ENCODE results near the gene LCE5A.
"Not testable (repeated sequence)": the region's sequence is repeated elsewhere in the genome, so short reads cannot be mapped to it uniquely, and the experiment has no call there.

The LCE5A gene, protein sequence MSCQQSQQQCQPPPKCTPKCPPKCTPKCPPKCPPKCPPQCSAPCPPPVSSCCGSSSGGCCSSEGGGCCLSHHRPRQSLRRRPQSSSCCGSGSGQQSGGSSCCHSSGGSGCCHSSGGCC

DNA sequence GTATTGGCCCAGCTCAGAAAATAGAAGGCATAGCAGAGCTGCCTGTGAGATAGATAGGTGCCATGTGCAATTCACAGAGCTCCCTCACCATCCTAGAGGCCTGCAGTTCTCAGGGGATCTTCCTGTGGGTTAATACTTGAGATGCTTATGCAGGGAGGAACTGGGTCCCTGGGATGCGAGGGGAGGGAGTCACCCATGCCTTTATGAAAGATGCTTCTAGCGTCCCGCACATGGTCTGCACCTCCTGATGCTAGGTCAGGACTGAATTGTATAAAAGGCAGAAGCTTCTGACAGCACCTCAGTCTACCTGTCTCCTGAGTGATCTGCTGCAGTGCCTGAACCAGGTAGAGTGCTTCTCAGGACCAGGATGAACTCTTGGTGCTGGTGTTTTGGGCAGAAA lies at the start of gene LCE5A:
LCE5A (plus strand) TSS at position 301 of the 400 bp plus-strand sequence. CDS start 732 bp downstream, outside the sequence.
- DNase-seq = no peak

DNA sequence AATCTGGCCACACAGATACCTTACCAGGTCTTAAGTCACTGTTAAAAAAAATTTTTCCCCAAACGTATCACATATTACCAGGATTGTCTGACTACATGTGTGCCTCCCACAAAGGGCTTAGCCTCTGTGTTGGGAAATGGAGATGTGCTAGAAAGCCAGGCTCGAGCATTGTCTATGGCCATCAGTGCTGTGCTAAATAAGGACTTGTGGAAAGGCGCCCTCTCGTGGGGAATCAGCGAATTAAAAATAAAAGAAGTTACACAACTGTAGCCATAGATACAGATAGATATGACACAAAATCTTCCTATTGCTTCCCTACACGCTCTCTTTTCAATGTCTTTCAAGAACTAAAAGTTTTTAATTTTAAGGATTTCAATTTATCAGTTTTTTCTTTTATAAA lies 49.1 kb upstream of the LCE5A start:
- DNase-seq = peak; percentile 25

DNA sequence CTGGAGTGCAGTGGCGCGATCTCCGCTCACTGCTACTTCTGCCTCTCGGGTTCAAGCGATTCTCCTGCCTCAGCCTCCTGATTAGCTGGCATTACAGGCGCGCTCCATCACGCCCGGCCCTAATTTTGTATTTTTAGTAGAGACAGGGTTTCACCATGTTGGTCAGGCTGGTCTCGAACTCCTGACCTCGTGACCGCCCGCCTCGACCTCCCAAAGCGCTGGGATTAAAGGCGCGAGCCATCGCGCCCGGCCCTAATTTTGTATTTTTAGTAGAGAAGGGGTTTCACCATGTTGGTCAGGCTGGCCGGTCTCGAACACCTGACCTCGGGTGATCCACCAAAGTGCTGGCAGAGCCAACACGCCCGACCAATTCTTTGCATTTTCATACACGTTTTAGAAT lies 48.0 kb upstream of the LCE5A start:
- DNase-seq = no peak

DNA sequence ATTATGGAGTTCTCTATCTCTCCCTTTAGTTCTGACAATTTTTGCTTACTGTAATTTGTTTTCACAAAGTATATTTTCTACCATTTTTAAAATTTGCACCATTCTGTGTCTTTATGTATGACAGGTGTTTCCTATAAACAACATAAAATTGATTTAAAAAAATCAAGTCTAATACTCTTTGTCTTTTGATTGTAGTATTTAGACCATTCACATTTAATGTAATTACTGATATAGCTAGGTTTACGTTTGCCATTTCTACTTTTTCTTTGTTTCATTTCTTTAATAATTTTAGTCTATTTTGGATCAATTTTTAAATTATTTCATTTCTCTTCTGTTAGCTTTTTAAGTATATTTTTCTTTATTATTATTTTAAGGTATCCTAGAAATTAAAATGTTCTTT lies 44.4 kb upstream of the LCE5A start:
- no peak for DNase-seq

DNA sequence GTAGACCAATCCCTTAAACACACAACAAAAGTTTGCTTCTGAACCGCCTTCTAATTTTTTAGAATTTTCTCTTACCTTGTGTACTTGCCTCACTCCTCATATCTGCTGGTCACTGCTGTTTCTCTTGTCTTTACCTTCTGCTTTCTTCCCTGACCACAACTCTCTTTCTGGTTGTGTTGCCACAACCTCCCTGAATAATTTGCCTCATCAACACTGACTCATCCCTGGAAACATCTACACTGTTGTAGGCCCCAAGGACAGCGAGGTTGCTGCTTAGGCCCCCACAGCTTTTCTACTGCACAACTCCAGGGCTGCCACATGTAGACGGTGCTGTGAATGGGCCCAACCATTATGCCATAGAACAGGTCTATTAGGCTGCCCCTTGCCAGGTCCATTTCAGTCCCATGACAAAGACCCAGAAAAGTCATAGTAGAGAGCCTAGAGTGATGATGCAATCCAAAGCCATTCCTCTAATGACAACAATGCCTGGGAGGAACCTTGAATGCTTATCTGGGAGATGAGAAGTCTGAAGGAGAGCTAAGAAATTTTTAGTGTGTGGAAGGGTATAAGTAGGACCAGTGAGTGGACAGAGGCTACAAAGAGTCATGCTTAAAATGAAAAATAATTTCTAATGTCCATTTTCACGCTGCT lies 36.6 kb upstream of the LCE5A start:
- no peak for DNase-seq

DNA sequence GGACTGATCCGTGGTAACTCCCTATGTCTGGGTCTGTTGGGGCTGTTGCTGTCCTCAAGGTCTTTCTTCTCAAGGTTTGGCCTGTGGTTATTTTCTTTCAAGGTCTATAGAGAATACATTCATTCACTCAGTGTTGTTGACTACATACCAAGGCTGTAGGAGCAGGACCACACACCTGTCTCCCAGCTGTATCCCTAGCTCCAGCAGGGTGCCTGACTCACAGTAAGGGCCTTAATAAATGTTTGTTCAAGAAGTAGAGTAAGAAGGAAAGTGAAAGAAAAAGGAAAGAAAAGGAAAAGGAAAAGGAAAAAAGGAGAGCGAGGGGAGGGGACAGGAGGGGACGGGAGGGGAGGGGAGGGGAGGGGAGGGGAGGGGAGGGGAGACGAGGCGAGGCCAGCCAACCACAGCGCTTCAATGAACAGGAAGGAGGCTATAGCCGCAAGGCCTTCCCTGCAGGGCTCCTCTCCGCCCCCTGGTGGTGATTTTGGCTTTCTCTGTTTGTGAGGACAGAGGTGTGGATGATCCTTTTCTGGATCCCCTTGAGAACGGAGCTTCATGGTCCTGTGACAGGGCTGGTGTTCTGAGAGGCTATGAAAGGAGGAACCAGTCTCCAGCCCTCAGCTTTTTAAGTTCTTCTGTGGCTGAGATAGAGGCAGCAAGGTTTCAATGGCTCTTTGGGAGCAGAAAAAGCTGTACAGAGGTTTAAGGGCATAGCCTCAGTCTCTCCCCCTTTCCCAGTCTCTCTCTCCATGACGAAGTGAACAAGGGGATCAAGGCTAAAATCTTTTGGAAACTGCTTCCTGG lies 30.6 kb upstream of the LCE5A start:
- no peak for DNase-seq

DNA sequence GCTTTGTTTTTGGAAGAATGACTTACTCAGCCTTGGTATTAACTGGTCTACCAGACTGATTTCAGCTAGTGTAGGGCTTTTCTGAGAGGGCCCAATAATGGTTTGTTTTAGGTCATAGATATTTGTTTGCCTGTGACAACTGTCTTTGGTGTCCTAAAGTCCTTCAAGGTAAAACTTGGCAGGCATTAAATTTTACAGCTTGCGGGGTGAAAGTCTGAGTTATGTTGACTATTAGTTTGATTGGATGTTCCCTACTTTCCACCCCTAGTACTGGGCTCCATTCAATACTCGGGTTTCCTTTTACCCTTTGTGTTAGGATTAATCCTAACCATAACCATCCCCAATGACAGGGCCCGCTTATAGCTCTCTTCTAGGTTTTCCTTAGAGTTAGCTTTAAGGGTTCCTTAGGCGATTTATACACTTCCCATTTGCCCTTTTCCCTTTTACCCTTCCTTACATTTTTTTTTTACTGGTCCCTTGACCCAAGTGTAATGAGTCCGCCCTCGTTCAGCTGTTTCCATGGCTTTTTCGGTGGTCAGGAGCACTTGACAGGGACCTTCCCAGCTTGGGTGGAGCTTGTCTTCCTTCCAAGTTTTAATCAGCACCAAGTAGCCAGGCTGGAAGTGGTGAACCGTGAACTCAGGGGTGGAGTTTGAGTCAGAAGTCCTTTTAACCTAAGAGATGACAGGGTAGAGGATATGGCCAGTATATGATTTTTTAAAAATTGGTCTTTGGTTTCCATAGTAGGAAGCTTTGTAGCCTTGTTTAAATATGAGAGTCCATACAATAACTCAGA lies 28.5 kb upstream of the LCE5A start:
- DNase-seq = no peak

DNA sequence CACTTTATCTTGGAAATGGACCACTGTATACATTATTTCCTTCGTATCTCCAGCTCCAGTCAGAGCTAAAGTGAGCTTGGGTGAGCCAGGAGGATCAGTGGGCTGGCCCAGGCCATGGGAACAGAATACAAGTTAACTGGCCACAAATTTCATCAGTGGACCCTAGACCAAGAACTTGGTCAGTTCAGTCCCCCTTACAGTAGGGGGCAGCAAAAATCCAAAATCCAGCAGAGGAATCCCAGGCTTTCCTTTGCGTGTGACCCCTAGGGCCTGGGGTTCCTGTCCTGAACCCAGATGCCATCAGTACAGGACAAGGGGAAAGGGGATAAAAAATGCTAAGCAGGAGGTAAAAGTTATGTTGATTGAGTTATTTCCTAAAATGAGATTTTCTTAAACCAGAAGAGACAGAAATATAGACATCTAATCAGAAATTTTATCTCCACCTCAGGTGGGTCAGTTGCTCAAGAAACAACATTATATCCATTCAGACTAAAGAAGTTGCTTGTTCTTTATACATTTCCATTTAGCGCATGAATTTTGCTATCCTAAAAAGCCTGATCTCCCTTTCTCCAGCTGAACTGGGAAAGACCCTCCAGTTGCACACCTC lies 24.1 kb upstream of the LCE5A start:
- no peak for DNase-seq

DNA sequence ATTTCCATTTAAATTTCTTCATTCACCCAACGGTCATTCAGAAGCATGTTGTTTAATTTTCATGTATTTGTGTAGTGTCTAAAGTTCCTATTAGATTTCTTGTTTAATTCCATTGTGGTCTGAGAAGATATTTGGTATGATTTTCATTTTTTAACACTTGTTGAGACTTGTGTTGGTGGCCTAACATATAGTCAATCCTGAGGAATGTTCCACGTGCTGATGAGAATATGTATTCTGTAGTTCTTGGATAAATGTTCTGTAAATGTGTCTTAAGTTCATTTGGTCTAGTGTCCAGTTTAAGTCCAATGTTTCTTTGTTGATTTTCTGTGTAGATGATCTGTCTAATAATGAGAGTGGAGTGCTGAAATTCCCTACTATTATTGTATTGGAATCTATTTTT lies 22.7 kb upstream of the LCE5A start:
- no peak for DNase-seq

DNA sequence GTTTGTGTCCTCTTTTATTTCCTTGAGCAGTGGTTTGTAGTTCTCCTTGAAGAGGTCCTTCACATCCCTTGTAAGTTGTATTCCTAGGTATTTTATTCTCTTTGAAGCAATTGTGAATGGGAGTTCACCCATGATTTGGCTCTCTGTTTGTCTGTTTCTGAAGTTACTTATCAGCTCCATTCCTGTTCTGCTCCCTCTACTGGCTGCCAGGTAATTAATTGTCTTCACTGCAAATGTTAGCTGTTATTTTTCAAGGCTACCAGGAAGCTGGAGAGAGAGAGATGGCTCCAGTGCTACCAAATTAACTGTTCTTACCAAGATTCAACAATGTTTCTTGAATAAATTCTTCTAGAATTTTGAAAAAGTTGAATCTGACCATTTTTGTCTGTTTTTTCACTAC lies 19.1 kb upstream of the LCE5A start:
- not testable (repeated sequence) for DNase-seq

DNA sequence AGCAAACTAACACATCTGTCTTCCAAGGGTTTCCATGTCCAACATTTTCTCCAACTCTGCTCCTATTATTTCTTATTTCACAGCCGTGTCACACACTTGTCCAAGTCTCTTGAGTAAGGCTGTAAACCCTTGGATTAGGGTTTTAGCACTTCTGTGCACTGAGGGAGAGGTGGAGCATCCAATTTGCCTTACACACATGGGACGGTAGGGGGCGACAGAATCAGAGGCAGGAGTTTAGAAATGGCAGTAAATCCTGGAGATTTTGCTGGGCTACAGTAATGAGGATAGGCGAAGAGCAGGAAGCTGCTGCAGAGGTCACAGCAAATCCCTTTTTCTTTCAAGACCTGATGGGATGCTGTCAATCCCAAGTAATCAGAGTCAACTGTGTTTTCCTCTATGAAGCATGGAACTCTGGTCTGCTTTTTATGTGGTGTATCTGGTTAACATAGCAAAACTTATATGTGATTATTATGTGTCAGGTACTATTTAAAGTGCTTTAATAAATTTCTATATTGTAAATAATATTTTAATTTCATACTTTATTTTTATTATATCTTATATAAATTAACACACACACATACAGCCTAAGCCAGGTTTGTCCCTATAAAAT lies 15.4 kb upstream of the LCE5A start:
- DNase-seq = no peak

DNA sequence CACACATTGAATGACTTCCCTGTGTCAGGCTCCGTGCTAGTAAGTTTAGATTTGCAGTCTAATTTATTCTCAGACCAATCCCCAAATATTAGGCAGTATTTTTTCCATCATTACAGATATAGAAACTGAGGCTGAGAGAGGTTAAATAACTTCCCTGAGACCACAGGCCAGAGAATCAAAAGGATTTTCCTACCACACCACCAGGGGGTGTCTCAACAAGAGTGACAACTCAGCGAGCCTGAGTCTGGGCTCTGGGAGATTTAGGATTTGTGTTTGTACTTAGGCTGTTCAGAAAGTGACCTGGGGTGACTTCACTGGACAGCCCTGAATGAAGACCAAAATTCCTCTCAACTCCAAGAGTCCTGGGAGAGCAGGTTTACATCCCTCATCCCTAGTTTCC lies 13.3 kb upstream of the LCE5A start:
- no peak for DNase-seq

DNA sequence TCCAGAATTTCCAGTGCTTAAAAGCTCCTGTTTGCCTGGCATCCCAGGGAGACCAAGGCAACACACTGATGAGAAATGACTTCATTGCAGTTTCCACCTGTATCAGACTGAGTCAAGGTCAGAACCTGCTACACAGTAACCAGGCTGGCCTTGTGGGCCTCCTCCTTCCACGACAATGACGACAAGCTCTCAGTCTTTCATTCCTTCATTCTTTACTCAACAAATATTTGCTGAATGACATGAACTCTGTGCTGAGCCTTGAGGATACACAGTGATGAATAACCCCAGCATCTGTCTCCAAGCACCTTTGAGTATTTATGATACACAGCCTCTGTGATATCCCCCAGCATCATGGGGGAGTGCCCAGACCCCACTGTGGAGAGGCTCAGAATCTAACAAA lies 8.9 kb upstream of the LCE5A start:
- no peak for DNase-seq

DNA sequence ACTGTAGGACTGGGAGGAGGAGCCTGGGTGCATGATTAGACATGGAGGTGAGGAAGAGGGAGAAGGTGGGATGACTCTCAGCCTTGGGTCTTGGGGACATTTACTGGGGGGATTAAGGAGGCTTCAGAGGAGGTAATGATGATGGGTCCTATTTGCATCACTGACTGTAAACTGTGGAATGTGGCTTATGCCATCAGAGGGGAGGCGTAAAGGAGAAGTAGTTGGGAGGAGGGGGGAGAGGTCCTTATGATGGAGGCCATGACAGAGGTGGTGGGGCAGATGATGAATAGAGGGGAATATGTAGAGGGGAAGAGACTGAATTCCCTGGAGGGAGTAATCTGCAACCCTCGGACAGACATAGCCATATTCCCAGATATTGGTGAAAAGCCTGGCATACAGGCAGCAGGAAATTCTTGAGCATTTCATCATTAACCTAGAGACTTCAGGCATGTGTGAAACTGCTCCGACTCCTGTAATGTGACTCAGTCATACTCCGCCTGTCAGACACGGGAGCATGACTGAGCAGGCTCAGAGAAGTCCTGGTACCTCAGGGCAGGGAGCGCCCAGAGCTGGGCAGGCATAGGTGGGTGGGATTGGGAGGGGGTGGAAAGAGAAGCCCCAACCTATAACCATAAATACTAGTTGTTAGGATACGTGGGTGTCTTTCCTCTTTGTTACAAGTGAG lies 8.0 kb upstream of the LCE5A start:
- DNase-seq = peak; percentile 8

DNA sequence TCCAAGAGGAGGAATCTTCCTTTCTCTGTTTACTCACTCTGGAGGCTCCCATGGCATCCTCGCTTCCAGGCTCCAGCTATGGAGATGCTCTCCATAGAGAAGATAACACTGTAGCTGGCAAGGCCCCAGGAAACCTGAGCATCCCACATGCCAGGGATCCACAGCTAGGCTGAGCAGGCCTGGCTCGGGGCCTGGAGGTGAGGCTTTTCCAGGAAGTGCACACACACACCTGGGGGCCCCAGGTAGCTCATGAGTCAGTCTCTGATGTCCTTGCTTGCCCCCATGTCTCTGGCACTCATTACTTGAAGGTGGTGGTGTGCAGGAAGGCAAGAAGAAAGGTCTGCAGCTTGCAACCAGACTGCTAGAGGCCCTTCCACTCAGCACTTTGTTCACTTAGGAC lies 5.5 kb upstream of the LCE5A start:
- no peak for DNase-seq

DNA sequence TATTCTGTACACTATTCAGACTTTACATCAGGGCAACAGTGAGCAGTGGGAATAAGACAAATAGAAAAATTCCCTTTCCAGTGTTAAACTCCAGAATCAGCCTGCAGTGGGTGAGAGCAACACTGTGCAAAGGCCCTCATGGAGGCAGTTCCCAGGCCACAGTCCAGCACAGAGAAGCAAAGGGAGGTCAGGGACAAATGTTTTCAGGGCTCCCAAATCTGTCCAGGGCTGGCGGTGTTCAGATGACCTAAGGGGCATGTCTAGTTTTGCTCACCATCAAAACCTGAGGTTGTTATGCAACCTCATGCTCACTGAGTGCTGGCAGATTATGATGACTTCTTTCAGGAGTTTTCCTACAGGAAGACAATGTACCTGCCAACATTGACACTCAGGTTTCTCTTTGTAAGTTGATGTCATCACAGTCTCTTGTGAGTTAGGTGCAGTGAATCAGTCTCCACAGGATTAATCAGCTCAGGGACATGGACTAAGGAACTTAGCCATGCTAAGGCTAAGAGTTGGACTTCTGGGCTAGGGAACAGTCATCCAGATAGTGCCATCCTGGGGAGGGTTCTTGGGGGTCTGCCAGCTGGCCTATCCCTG lies 3.6 kb upstream of the LCE5A start:
- DNase-seq = no peak

DNA sequence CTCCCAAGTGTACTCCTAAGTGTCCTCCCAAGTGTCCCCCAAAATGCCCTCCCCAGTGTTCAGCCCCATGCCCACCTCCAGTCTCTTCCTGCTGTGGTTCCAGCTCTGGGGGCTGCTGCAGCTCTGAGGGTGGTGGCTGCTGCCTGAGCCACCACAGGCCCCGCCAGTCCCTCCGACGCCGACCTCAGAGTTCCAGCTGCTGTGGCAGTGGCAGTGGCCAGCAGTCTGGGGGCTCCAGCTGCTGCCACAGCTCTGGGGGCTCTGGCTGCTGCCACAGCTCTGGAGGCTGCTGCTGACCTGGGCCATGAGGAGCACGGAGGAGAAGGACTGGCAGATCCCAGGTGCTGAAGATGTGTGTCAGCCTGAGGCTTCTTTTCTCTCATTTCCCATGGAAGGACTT lies 993 bp downstream of the LCE5A start:
- DNase-seq = no peak

DNA sequence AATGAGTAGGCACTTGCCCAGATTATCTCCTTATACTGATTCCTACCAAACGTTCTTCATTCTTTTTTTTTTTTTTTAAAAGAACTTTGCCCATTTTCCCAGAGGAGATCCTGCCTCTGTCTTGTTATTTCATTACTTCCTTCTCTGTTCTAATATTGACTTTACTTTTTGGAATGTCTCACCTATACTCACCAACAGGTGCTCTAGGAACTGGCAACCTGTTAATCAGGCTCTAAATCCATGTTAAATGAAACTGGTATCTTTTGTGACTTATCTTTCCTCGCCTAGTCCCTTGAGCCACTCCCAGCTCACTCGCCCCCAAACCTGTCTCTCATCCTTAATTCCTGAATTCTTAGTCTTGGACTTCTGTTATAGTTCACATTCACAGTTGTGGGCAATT lies 2.5 kb downstream of the LCE5A start:
- DNase-seq = no peak

DNA sequence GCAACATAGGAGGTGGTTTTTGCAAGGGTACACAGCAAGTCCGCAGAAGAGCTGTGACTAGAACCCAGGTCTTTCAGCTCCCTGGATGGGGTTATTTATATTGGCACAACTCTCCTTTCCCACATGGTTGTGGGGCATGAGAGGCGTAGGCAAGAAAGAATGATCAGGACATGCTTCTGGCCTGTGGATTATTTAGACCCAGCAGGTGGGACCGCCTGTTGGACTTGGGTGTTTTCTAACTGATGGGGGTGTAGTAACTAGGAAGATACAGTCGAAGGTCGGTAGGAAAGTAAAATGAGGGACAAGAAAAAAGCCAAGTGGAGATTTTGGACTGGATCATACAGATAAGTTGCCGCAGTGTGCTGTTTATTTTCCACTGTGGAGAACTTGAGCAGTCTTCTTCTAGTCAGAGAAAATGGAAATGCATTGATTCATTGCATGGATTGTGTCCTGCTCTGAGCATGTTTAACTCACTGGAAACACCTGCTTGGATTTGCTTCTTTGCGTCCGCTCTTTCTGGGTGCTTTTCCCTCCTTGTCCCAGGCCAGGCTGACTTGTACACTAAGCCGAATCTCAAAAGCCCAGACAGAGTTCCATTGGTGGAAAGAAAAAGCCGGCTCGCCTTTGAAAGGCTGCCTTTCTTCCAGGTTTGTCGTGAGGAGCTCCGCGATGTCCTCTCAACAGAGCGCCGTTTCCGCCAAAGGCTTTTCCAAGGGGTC lies 4.3 kb downstream of the LCE5A start:
- DNase-seq = no peak

DNA sequence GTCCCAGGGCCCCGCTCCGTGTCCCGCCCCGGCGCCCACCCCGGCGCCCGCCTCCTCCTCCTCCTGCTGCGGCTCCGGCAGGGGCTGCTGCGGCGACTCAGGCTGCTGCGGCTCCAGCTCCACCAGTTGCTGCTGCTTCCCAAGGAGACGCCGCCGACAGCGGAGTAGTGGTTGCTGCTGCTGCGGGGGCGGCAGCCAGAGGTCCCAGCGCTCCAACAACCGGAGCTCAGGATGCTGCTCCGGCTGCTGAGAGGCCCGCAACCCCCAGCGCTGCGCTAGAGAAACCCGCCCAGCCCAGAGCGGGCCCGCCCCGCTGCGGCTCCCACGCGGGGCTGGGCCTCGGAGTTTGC lies 4.8 kb downstream of the LCE5A start:
- no peak for DNase-seq

DNA sequence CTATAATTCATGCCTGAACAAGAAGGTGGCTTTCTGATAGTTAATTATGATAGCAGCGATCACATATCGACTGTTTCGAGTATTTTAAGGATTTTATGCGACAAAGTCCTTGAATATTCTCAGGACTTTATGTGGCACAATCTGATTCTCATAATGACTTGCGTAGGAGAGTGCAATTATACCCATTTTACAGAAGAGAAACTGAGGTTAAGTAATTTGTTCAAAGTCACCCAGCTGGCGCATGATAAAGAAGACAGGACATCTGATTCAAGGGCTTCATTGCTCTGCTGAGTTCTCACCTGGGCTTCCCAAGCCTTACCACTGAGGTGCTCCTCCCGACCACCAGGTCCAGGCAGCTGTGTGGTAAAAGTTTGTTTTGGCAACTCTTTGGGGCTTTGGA lies 5.5 kb downstream of the LCE5A start:
- no peak for DNase-seq
